Stimulated activated CD4-positive, alpha-beta T cell treated with anti-CD3 and anti-CD28 coated beads, Interleukin-2, amount 100 ng/mL, for 24 hours (primary cell): ENCODE measurements around the gene ZNF467.

ENCODE experiments used
- DNase-seq, 2 donors: peaks; one replicate each; pipeline ENCODE4 v3.0.0-alpha.2; 2020

Gene ZNF467

GRCh38 chr7:149785983-149786382, 12.6 kb upstream of the ZNF467 start:
- no peak for DNase-seq

GRCh38 chr7:149785402-149785801, 12.0 kb upstream of the ZNF467 start:
- DNase-seq = no peak

- no peak for DNase-seq
Observed at GRCh38 chr7:149784251-149784608, 10.8 kb upstream of the ZNF467 start.

- no peak for DNase-seq
Observed at GRCh38 chr7:149783386-149784250, 10.2 kb upstream of the ZNF467 start.

GRCh38 chr7:149782682-149783345, 9.4 kb upstream of the ZNF467 start:
- no peak for DNase-seq

- DNase-seq = no peak
Observed at GRCh38 chr7:149781921-149782320, 8.5 kb upstream of the ZNF467 start.

GRCh38 chr7:149780636-149781419, 7.4 kb upstream of the ZNF467 start:
- no peak for DNase-seq

- no peak for DNase-seq
Observed at GRCh38 chr7:149780056-149780455, 6.7 kb upstream of the ZNF467 start.

GRCh38 chr7:149779502-149779805, 6.1 kb upstream of the ZNF467 start:
- no peak for DNase-seq

GRCh38 chr7:149778696-149779501, 5.5 kb upstream of the ZNF467 start:
- DNase-seq = no peak

- DNase-seq = no peak
Observed at GRCh38 chr7:149778327-149778637, 4.9 kb upstream of the ZNF467 start.

GRCh38 chr7:149777551-149778326, 4.4 kb upstream of the ZNF467 start:
- DNase-seq = no peak

- no peak for DNase-seq
Observed at GRCh38 chr7:149776848-149777407, 3.5 kb upstream of the ZNF467 start.

- no peak for DNase-seq
Observed at GRCh38 chr7:149776289-149776688, 2.9 kb upstream of the ZNF467 start.

GRCh38 chr7:149775176-149775556, 1.8 kb upstream of the ZNF467 start:
- DNase-seq = no peak

- DNase-seq = no peak
Observed at GRCh38 chr7:149774237-149775175, 1.1 kb upstream of the ZNF467 start.

- DNase-seq = peak; percentile 37 to 41
Observed at GRCh38 chr7:149772956-149773434, 393 bp downstream of the ZNF467 start.

GRCh38 chr7:149772241-149772955, 990 bp downstream of the ZNF467 start:
- DNase-seq = peak in 1 of 2 donors; percentile 9

- peak; percentile 87 to 88 for DNase-seq
Observed at GRCh38 chr7:149771720-149772240, 1.6 kb downstream of the ZNF467 start.
